Testis (tissue), 3 donors: ENCODE measurements around the gene MIA3. TPM values are rescaled to one million over a fixed set of nuclear protein-coding genes. Genes with fewer than 3 reads are reported as not detected.
A peak's percentile ranks its signal among the peaks of the same experiment; 100 is the strongest.

Experiments used
- DNase-seq: peaks from one replicate; pipeline ENCODE4 v3.0.0-alpha.2; 2019
- H3K27ac ChIP-seq, 2 donors: fragments of 200-600 bp; sonication (generic); one replicate each; pipeline ENCODE4 v1.5.1; 2019
- H3K27me3 ChIP-seq: fragments of 200-600 bp; sonication (generic); one replicate; pipeline ENCODE4 v1.5.1; 2019
- H3K36me3 ChIP-seq: fragments of 200-600 bp; sonication (generic); one replicate; pipeline ENCODE4 v1.5.1; 2017; ENCODE audit warnings: low read depth; ENCODE audit errors: missing control alignments
- H3K4me1 ChIP-seq: fragments of 200-600 bp; sonication (generic); one replicate; pipeline ENCODE4 v1.5.1; 2019
- H3K4me3 ChIP-seq, 2 donors: fragments of 200-600 bp; sonication (generic); one replicate each; pipeline ENCODE4 v1.5.1; 2017 to 2019
- H3K9me3 ChIP-seq: fragments of 200-600 bp; sonication (generic); one replicate; pipeline ENCODE4 v1.5.1; 2017
- CTCF ChIP-seq, 3 experiments: fragments of 450-650 bp in 2 of 3; fragments of 200-600 bp in 1 of 3; sonication (generic) in 1 of 3; IDR thresholded peaks; one replicate each; pipeline ENCODE4 v1.5.1; 2016 to 2019; ENCODE audit warnings: antibody characterized with exemption in 3 of 3, mild to moderate bottlenecking in 2 of 3, moderate library complexity in 1 of 3
- POLR2A ChIP-seq: fragments of 450-650 bp; IDR thresholded peaks from one replicate; pipeline ENCODE4 v1.6.1; 2017; ENCODE audit warnings: antibody characterized with exemption, mild to moderate bottlenecking, moderate library complexity
- WGBS, 2 donors: methylation state at CpG; one replicate each; pipeline ENCODE4 v1.1.5; 2018; 5-methylcytosine and 5-hydroxymethylcytosine counted together
- intact Hi-C: fragments of 100-400 bp; cut with DNase I; formaldehyde crosslinking; loops from one replicate; pipeline ENCODE4 v1.15.1; 2023; ENCODE audit warnings: low total_unique reads
- polyA plus RNA-seq: library from polyadenylated mRNA; stranded (reverse); fragments of 350-450 nt; fragmentation: Illumina TruSeq; extraction: RNeasy Lipid Tissue Mini Kit (QIAGEN cat#74804); gene quantifications from one replicate; pipeline ENCODE4 v1.2.3, GENCODE V29; 2014; ENCODE audit warnings: low read depth, low replicate concordance; ENCODE audit not compliant: insufficient read depth
- total RNA-seq, 2 donors: library from RNA; depleted of rRNA; stranded (reverse); fragments of >200 nt; gene quantifications; one replicate each; pipeline ENCODE4 v1.2.3, GENCODE V29; 2016

MIA3 gene
- total and polyA plus RNA-seq, 3 donors from 2014 or later = 77.8 to 92.1 (median 91.4) TPM

- H3K9me3 ChIP-seq = no peaks in the 10 kb centered on the region
- H3K4me1 ChIP-seq = peaks cover 17% of the 10 kb centered on the region
- intact Hi-C loops = no loop called here
- no peaks in the 10 kb centered on the region for H3K27me3 ChIP-seq
- no peak for DNase-seq
- peak overlapping the region in 1 of 2 donors; percentile 31 for H3K27ac ChIP-seq
- no peaks in the 10 kb centered on the region for H3K36me3 ChIP-seq
- 87 to 89% methylated on average over 5 of the region's 5 CpGs for WGBS, 2 donors
- TF ChIP-seq POLR2A = no peak
- TF ChIP-seq CTCF (IDR thresholded peaks at IDR 0.05) = no peak
- no peak overlapping the region for H3K4me3 ChIP-seq
Measured at GRCh38 chr1:222583079-222583478, 34.8 kb upstream of the MIA3 start.

GRCh38 chr1:222586842-222587241 lies 31.1 kb upstream of the MIA3 start:
- Histone ChIP-seq H3K4me3 (no peak overlapping the region), H3K27ac (no peak overlapping the region), H3K27me3 (no peaks in the 10 kb centered on the region), H3K9me3 (no peaks in the 10 kb centered on the region), H3K36me3 (no peaks in the 10 kb centered on the region), H3K4me1 (peaks cover 28% of the 10 kb centered on the region)
- whole genome bisulfite sequencing, 2 donors = 94 to 98% methylated on average over 2 of the region's 2 CpGs
- no peak for DNase-seq
- intact Hi-C loops = no loop called here
- TF ChIP-seq POLR2A (no peak), CTCF (IDR thresholded peaks at IDR 0.05) (no peak)

- no peak for DNase-seq
- WGBS, 2 donors = 79 to 88% methylated on average over 1 of the region's 1 CpG
- no peak overlapping the region for H3K27ac ChIP-seq
- H3K9me3 ChIP-seq = no peaks in the 10 kb centered on the region
- H3K4me1 ChIP-seq = peaks cover 28% of the 10 kb centered on the region
- intact Hi-C loops = no loop called here
- no peaks in the 10 kb centered on the region for H3K36me3 ChIP-seq
- H3K4me3 ChIP-seq = no peak overlapping the region
- no peak for TF ChIP-seq POLR2A
- TF ChIP-seq CTCF (IDR thresholded peaks at IDR 0.05) = no peak
- H3K27me3 ChIP-seq = no peaks in the 10 kb centered on the region
Measured at GRCh38 chr1:222588135-222588534, 29.8 kb upstream of the MIA3 start.

- intact Hi-C loops = no loop called here
Measured at GRCh38 chr1:222589462-222590302, 28.2 kb upstream of the MIA3 start, which contains the start of gene TAF1A. TSS of gene TAF1A (minus strand) at chr1:222589933.

GRCh38 chr1:222592171-222592570 lies 25.7 kb upstream of the MIA3 start:
- Histone ChIP-seq H3K27ac (no peak overlapping the region), H3K27me3 (no peaks in the 10 kb centered on the region), H3K4me3 (no peak overlapping the region), H3K9me3 (no peaks in the 10 kb centered on the region), H3K4me1 (peaks cover 12% of the 10 kb centered on the region), H3K36me3 (no peaks in the 10 kb centered on the region)
- TF ChIP-seq CTCF (IDR thresholded peaks at IDR 0.05) (no peak), POLR2A (no peak)
- DNase-seq = no peak
- WGBS, 2 donors = 61 to 76% methylated on average over 3 of the region's 3 CpGs
- intact Hi-C loops = no loop called here

More at GRCh38 chr1:222589462-222590302, 28.2 kb upstream of the MIA3 start, which contains the start of gene TAF1A:
- H3K4me1 ChIP-seq = peaks cover 20% of the 10 kb centered on the region
- no peaks in the 10 kb centered on the region for H3K9me3 ChIP-seq
- no peaks in the 10 kb centered on the region for H3K27me3 ChIP-seq
- TF ChIP-seq POLR2A = no peak
- peak within 1 kb of the TSS; percentile 59 to 81 for H3K27ac ChIP-seq
- 0 to 1% methylated on average over 34 to 41 of the region's 41 CpGs for WGBS, 2 donors
- H3K4me3 ChIP-seq = peak within 1 kb of the TSS; percentile 68 to 75
- DNase-seq = peak; percentile 95
- H3K36me3 ChIP-seq = no peaks in the 10 kb centered on the region
